GM23248 (cell line): ENCODE measurements around the gene USP6NL. TPM values are rescaled to one million over a fixed set of nuclear protein-coding genes. Genes with fewer than 3 reads are reported as not detected.

Experiments used
- DNase-seq: peaks from one replicate; pipeline ENCODE4 v3.0.0-alpha.2; 2015
- H2AFZ ChIP-seq: fragments of 200-600 bp; sonication (generic); 2 replicates; pipeline ENCODE4 v1.6.1; 2016; ENCODE audit warnings: antibody characterized with exemption
- H3F3A ChIP-seq: fragments of 200-600 bp; sonication (generic); 2 replicates; pipeline ENCODE4 v1.6.1; 2016; ENCODE audit warnings: mild to moderate bottlenecking, antibody characterized with exemption, mixed run types; ENCODE audit not compliant: insufficient read depth
- H3K27ac ChIP-seq: fragments of 200-600 bp; sonication (generic); 2 replicates; pipeline ENCODE4 v1.5.1; 2016; ENCODE audit warnings: mild to moderate bottlenecking
- H3K27me3 ChIP-seq: fragments of 200-600 bp; sonication (generic); replicated peaks from 2 replicates; pipeline ENCODE4 v1.6.1; 2016; ENCODE audit warnings: mild to moderate bottlenecking; ENCODE audit not compliant: insufficient read depth
- H3K36me3 ChIP-seq: fragments of 200-600 bp; sonication (generic); 2 replicates; pipeline ENCODE4 v1.6.1; 2016; ENCODE audit warnings: low read depth, mild to moderate bottlenecking
- H3K4me1 ChIP-seq: fragments of 200-600 bp; sonication (generic); 2 replicates; pipeline ENCODE4 v1.6.1; 2016; ENCODE audit warnings: mild to moderate bottlenecking; ENCODE audit not compliant: insufficient read depth
- H3K4me2 ChIP-seq: fragments of 200-600 bp; sonication (generic); one replicate; pipeline ENCODE4 v1.6.1; 2016; ENCODE audit warnings: mild to moderate bottlenecking; ENCODE audit not compliant: unreplicated experiment
- H3K4me3 ChIP-seq: fragments of 200-600 bp; sonication (generic); 2 replicates; pipeline ENCODE4 v1.5.1; 2016; ENCODE audit warnings: mild to moderate bottlenecking
- H3K79me2 ChIP-seq: fragments of 200-600 bp; sonication (generic); 2 replicates; pipeline ENCODE4 v1.6.1; 2016; ENCODE audit warnings: mild to moderate bottlenecking; ENCODE audit not compliant: insufficient read depth
- H3K9ac ChIP-seq: fragments of 200-600 bp; sonication (generic); 2 replicates; pipeline ENCODE4 v1.6.1; 2016; ENCODE audit warnings: mild to moderate bottlenecking
- H3K9me2 ChIP-seq: fragments of 200-600 bp; sonication (generic); 2 replicates; pipeline ENCODE4 v1.6.1; 2016; ENCODE audit warnings: mixed run types, mild to moderate bottlenecking, moderate library complexity; ENCODE audit not compliant: insufficient read depth
- H3K9me3 ChIP-seq: fragments of 200-600 bp; sonication (generic); one replicate; pipeline ENCODE4 v1.6.1; 2017; ENCODE audit warnings: low read depth
- H4K20me1 ChIP-seq: fragments of 200-600 bp; sonication (generic); 2 replicates; pipeline ENCODE4 v1.6.0; 2016; ENCODE audit not compliant: insufficient read depth
- EZH2 ChIP-seq: fragments of 200-600 bp; sonication (generic); IDR thresholded peaks from 2 replicates; pipeline ENCODE4 v1.6.1; 2018; ENCODE audit warnings: antibody characterized with exemption, mild to moderate bottlenecking; ENCODE audit not compliant: insufficient read depth, poor library complexity, severe bottlenecking
- EZH2phosphoT487 ChIP-seq: fragments of 200-600 bp; sonication (generic); IDR thresholded peaks from 2 replicates; pipeline ENCODE4 v1.6.1; 2018; ENCODE audit warnings: antibody characterized with exemption, moderate library complexity, mild to moderate bottlenecking, low read depth; ENCODE audit not compliant: insufficient read depth
- WGBS, 2 experiments: methylation state at CpG; one replicate each; pipeline ENCODE4 v1.1.6; 2015 to 2017; ENCODE audit warnings: low lambda C conversion rate in 2 of 2, low coverage in 1 of 2; ENCODE audit errors: missing lambda C conversion rate in 2 of 2; 5-methylcytosine and 5-hydroxymethylcytosine counted together
- in situ Hi-C: fragments of 300-500 bp; cut with MboI; formaldehyde crosslinking; loops from 2 replicates; pipeline ENCODE4 v1.15.0; 2020
- polyA plus RNA-seq: library from polyadenylated mRNA; unstranded; fragments of >200 nt; fragmentation: Nextera tagmentation; extraction: Ambion mirVana; gene quantifications from 2 replicates; pipeline ENCODE4 v1.2.1, GENCODE V29; 2016
- total RNA-seq: library from RNA; depleted of rRNA; stranded (reverse); fragments of >200 nt; shearing (Covaris generic); gene quantifications from 2 replicates; pipeline ENCODE4 v1.2.3, GENCODE V29; 2014

The USP6NL gene
- total and polyA plus RNA-seq, 2 experiments from 2014 or later, result 4.4 to 9.2 TPM

DNA sequence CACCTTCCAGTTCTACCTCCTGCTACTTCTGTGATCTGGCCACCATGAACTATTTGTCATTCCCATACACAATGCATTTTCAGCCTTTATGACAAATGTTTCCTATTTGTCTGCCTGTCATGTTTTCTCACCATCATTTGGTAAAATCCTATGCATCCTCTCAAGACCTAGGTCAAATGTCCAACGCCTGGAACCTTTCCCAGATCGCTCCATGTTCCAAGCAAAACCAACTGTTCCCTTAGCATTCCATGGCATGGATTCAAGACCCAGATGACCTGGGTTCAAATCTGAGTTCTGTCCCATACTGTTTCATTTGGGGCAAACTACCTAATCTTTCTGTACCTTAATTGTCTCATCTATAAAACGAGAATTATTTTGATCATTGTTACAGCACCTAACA is 98.9 kb downstream of the USP6NL start:
- no peaks in the 10 kb centered on the region for H3K27me3 ChIP-seq
- in situ Hi-C loops, result loop anchor here (10.0 kb wide), 2 partner anchors 212 to 242 kb away; no protein-coding TSS in a partner anchor
- 86 to 88% methylated on average over 3 of the region's 3 CpGs for WGBS, 2 experiments
- TF ChIP-seq EZH2phosphoT487 (no peak), EZH2 (no peak)
- no peak overlapping the region for H3K4me2 ChIP-seq
- H3K27ac ChIP-seq, result no peak overlapping the region
- no peaks in the 10 kb centered on the region for H3F3A ChIP-seq
- H3K9me2 ChIP-seq, result no peaks in the 10 kb centered on the region
- no peaks in the 10 kb centered on the region for H3K79me2 ChIP-seq
- no peaks in the 10 kb centered on the region for H3K36me3 ChIP-seq
- no peaks in the 10 kb centered on the region for H3K9me3 ChIP-seq
- H3K9ac ChIP-seq, result no peak overlapping the region
- H2AFZ ChIP-seq, result no peak overlapping the region
- no peaks in the 10 kb centered on the region for H3K4me1 ChIP-seq
- no peak for DNase-seq
- no peak overlapping the region for H3K4me3 ChIP-seq
- no peaks in the 10 kb centered on the region for H4K20me1 ChIP-seq

DNA sequence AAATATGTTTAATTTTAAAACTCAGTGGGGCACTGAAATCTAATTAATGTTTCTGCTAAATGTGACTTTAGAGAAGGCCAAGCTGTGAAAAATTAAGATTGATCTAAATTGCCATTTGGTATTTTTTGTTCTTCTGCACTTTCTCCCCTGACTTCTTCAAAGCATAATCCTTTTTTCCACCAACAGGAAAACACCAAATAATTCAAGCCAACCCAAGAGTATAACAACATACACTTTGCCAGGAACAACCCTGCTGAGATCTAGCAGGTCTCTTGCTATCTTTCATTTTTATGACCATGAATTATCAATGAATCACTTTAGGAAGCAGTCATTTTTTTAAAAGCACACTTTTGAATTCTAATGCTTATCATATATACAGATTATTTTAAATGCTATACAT is 100.1 kb downstream of the USP6NL start:
- TF ChIP-seq EZH2phosphoT487, result no peak
- TF ChIP-seq EZH2, result no peak
- H3K9me2 ChIP-seq, result no peaks in the 10 kb centered on the region
- H3K36me3 ChIP-seq, result no peaks in the 10 kb centered on the region
- in situ Hi-C loops, result loop anchor here (10.0 kb wide), 2 partner anchors 213 to 243 kb away; no protein-coding TSS in a partner anchor
- no peak overlapping the region for H3K9ac ChIP-seq
- no peaks in the 10 kb centered on the region for H3K27me3 ChIP-seq
- no peaks in the 10 kb centered on the region for H3K79me2 ChIP-seq
- H3K9me3 ChIP-seq, result no peaks in the 10 kb centered on the region
- H3K4me3 ChIP-seq, result no peak overlapping the region
- no peak overlapping the region for H2AFZ ChIP-seq
- H3K4me1 ChIP-seq, result no peaks in the 10 kb centered on the region
- no peak overlapping the region for H3K27ac ChIP-seq
- no peak overlapping the region for H3K4me2 ChIP-seq
- no peaks in the 10 kb centered on the region for H4K20me1 ChIP-seq
- no peaks in the 10 kb centered on the region for H3F3A ChIP-seq
- DNase-seq, result no peak

DNA sequence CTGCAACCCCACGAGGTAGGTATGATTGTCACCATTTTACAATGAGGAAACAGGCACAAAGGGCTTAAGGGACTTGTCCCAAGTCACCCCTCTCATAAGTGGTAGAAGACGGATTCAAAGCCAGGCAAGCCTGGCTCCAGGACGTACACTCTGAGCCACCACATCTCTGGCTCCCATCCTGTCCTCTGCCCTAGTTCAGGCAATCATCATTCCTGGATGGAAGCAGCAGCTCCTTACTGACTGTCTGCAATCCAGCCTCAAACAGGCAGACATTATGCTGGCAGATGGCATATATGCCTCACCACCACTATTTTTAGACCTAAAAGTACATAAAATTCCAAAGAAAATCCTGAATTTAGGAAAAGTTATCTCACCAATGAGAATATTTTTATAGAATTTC is 100.7 kb downstream of the USP6NL start:
- WGBS, 2 experiments, result 57 to 65% methylated on average over 3 of the region's 3 CpGs
- TF ChIP-seq EZH2phosphoT487 (no peak), EZH2 (no peak)
- H3F3A ChIP-seq, result no peaks in the 10 kb centered on the region
- H3K79me2 ChIP-seq, result no peaks in the 10 kb centered on the region
- no peak overlapping the region for H3K4me3 ChIP-seq
- H2AFZ ChIP-seq, result no peak overlapping the region
- no peaks in the 10 kb centered on the region for H3K27me3 ChIP-seq
- H3K4me1 ChIP-seq, result no peaks in the 10 kb centered on the region
- no peak for DNase-seq
- H3K4me2 ChIP-seq, result no peak overlapping the region
- no peak overlapping the region for H3K27ac ChIP-seq
- no peaks in the 10 kb centered on the region for H3K9me3 ChIP-seq
- no peaks in the 10 kb centered on the region for H4K20me1 ChIP-seq
- H3K36me3 ChIP-seq, result no peaks in the 10 kb centered on the region
- H3K9me2 ChIP-seq, result no peaks in the 10 kb centered on the region
- in situ Hi-C loops, result loop anchor here (10.0 kb wide), 2 partner anchors 214 to 244 kb away; no protein-coding TSS in a partner anchor
- no peak overlapping the region for H3K9ac ChIP-seq

DNA sequence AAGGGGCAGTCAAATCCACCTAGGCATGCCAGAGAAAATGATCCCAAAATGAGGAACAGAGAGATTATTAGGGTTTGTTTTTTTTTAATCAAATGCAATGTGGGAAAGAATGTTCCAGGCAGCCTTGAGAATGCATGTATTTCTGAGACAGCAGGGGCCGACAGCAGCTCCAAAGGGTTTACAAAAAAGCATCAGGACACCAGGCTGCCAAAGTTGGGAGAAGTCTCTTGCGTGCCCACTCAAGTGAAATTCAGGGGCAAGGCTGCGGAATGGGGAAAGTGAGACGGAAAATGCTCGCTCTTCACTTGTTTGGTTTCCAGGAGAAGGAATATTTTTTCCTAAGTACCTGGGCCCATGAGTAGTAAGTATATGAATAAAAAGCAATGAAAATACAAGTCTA is 101.2 kb downstream of the USP6NL start:
- Histone ChIP-seq H3K27me3 (no peaks in the 10 kb centered on the region), H3K9me2 (no peaks in the 10 kb centered on the region), H3K4me1 (no peaks in the 10 kb centered on the region), H3K36me3 (no peaks in the 10 kb centered on the region), H3K9me3 (no peaks in the 10 kb centered on the region), H3K79me2 (no peaks in the 10 kb centered on the region), H3K4me3 (no peak overlapping the region), H3K27ac (no peak overlapping the region), H3K9ac (no peak overlapping the region), H3F3A (no peaks in the 10 kb centered on the region), H2AFZ (no peak overlapping the region), H3K4me2 (no peak overlapping the region), H4K20me1 (no peaks in the 10 kb centered on the region)
- WGBS, 2 experiments, result 96 to 97% methylated on average over 5 of the region's 5 CpGs
- in situ Hi-C loops, result loop anchor here (10.0 kb wide), 2 partner anchors 215 to 245 kb away; no protein-coding TSS in a partner anchor
- TF ChIP-seq EZH2phosphoT487 (no peak), EZH2 (no peak)
- no peak for DNase-seq

DNA sequence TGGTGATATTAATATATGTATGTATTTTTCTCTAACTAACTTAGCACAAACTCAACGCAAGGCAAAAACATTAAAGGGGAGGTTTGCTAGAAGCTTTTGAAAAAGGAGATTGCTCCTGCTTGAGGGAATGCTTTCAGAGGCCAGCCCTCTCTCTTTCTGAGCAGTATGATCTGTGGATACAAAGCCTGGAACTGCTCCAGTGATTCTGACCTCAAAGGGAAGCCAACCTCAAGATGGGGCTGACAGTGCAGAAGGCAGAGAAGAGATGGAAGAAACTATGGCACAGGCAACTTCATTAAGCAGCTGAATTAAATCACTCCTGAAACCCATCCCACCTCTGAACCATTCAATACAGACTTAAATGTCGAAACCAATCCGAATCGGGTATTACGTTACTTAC is 102.4 kb downstream of the USP6NL start:
- Histone ChIP-seq H3K4me1 (no peaks in the 10 kb centered on the region), H3K36me3 (no peaks in the 10 kb centered on the region), H3F3A (no peaks in the 10 kb centered on the region), H4K20me1 (no peaks in the 10 kb centered on the region), H3K4me3 (no peak overlapping the region), H3K27me3 (no peaks in the 10 kb centered on the region), H2AFZ (no peak overlapping the region), H3K9ac (no peak overlapping the region), H3K9me3 (no peaks in the 10 kb centered on the region), H3K79me2 (no peaks in the 10 kb centered on the region), H3K27ac (no peak overlapping the region), H3K9me2 (no peaks in the 10 kb centered on the region), H3K4me2 (no peak overlapping the region)
- in situ Hi-C loops, result no loop called here
- no peak for TF ChIP-seq EZH2
- TF ChIP-seq EZH2phosphoT487, result no peak
- WGBS, 2 experiments, result 97 to 99% methylated on average over 5 of the region's 5 CpGs
- DNase-seq, result no peak
